Measurements from ENCODE around the gene KIF26B. TPM values are rescaled to one million over a fixed set of nuclear protein-coding genes. Genes with fewer than 3 reads are reported as not detected.

Gene KIF26B
- total RNA-seq (under 1 TPM in 3 of 5 donors, not detected in 2; 0.03 to 0.06 (median 0.05) TPM), total RNA-seq (0 to 0.80 (median 0.17) reads per million in 29 experiments)
- under 0.01 TPM for total RNA-seq (2013)

GRCh38 chr1:245154429-245155271 is at the start of gene KIF26B:
TSS of gene KIF26B (plus strand) at chr1:245154985. CDS start at chr1:245155425, 440 bp downstream.
- Histone ChIP-seq H3K4me3 (ENCODE audit: control insufficient read depth in 1 of 2, extremely low read depth in 1 of 2, low read length in 1 of 2) (peak within 1 kb of the TSS; percentile 42 to 90), H3K27ac (ENCODE audit: low read length) (no peak within 1 kb of the TSS), H3K36me3 (ENCODE audit: control insufficient read depth in 2 of 2, extremely low read depth in 1 of 2, insufficient read depth in 1 of 2, low read length in 1 of 2) (no peaks in the 10 kb centered on the region), H3K4me1 (ENCODE audit: control insufficient read depth in 1 of 2, extremely low read depth in 1 of 2, insufficient read depth in 2 of 2, low read length in 2 of 2) (peaks cover 3 to 38% of the 10 kb centered on the region in 2 experiments), H3K9me3 (no peaks in the 10 kb centered on the region), H3K27me3 (replicated peaks in 1 of 2; ENCODE audit: control insufficient read depth in 2 of 2, extremely low read depth in 1 of 2, insufficient read depth in 2 of 2, low read length in 1 of 2) (peaks cover 2 to 52% of the 10 kb centered on the region in 2 experiments)
- 1% methylated on average over 67 of the region's 83 CpGs for WGBS (ENCODE audit: insufficient coverage)
- H3K36me3 Mint-ChIP-seq = no peaks in the 10 kb centered on the region
- DNase-seq (peak in 5 of 35 experiments; percentile 6 to 32 (median 11)), ATAC-seq (replicated peaks in 1 of 4) (no peak)
- peaks cover 52 to 73% of the 10 kb centered on the region in 2 donors for H3K27me3 Mint-ChIP-seq
- no peak within 1 kb of the TSS for H3K27ac Mint-ChIP-seq
- H3K4me3 Mint-ChIP-seq = peak within 1 kb of the TSS; percentile 76 to 84 (median 79)
- peaks cover 0 to 2% (median 0%) of the 10 kb centered on the region in 3 donors for H3K9me3 Mint-ChIP-seq
- POLR2A ChIA-PET = interaction anchor here in 1 of 2 donors (0.6 kb wide), 1 partner anchor 1156 kb away, joined by 7 read pairs; no protein-coding TSS in a partner anchor
- H3K4me1 Mint-ChIP-seq = peaks cover 22 to 31% (median 27%) of the 10 kb centered on the region in 3 donors
- CTCF ChIA-PET = interaction anchor here in 1 of 2 donors (1.0 kb wide), 1 partner anchor 848 kb away, joined by 3 read pairs; no protein-coding TSS in a partner anchor

- DNase-seq (no peak), ATAC-seq (replicated peaks in 1 of 4) (no peak)
- Histone ChIP-seq H3K27me3 (replicated peaks in 1 of 2; ENCODE audit: control insufficient read depth in 2 of 2, extremely low read depth in 1 of 2, insufficient read depth in 2 of 2, low read length in 1 of 2) (peaks cover 0 to 7% of the 10 kb centered on the region in 2 experiments), H3K27ac (ENCODE audit: low read length) (no peak overlapping the region), H3K4me3 (ENCODE audit: control insufficient read depth in 1 of 2, extremely low read depth in 1 of 2, low read length in 1 of 2) (no peak overlapping the region), H3K4me1 (ENCODE audit: control insufficient read depth in 1 of 2, extremely low read depth in 1 of 2, insufficient read depth in 2 of 2, low read length in 2 of 2) (no peaks in the 10 kb centered on the region), H3K36me3 (ENCODE audit: control insufficient read depth in 2 of 2, extremely low read depth in 1 of 2, insufficient read depth in 1 of 2, low read length in 1 of 2) (no peaks in the 10 kb centered on the region), H3K9me3 (no peaks in the 10 kb centered on the region)
- Mint-ChIP-seq H3K27ac (no peak overlapping the region), H3K9me3 (no peaks in the 10 kb centered on the region), H3K4me1 (no peaks in the 10 kb centered on the region), H3K36me3 (no peaks in the 10 kb centered on the region), H3K4me3 (no peak overlapping the region), H3K27me3 (no peaks in the 10 kb centered on the region)
- CTCF ChIA-PET = interaction anchor here in 1 of 2 donors (0.7 kb wide), 1 partner anchor 253 kb away, joined by 3 read pairs; no protein-coding TSS in a partner anchor
- POLR2A ChIA-PET = no interaction called here
- WGBS (ENCODE audit: insufficient coverage) = no CpG with 5 or more reads among the region's 3 CpGs
Measured at GRCh38 chr1:245105042-245105441, 49.7 kb upstream of the KIF26B start.

- Mint-ChIP-seq H3K4me3 (no peak overlapping the region), H3K9me3 (no peaks in the 10 kb centered on the region), H3K4me1 (no peaks in the 10 kb centered on the region), H3K27me3 (no peaks in the 10 kb centered on the region), H3K27ac (no peak overlapping the region), H3K36me3 (no peaks in the 10 kb centered on the region)
- peaks cover 0 to 7% of the 10 kb centered on the region in 2 experiments for H3K27me3 ChIP-seq (replicated peaks in 1 of 2; ENCODE audit: control insufficient read depth in 2 of 2, extremely low read depth in 1 of 2, insufficient read depth in 2 of 2, low read length in 1 of 2)
- WGBS (ENCODE audit: insufficient coverage) = no CpG with 5 or more reads among the region's 5 CpGs
- no peaks in the 10 kb centered on the region for H3K36me3 ChIP-seq (ENCODE audit: control insufficient read depth in 2 of 2, extremely low read depth in 1 of 2, insufficient read depth in 1 of 2, low read length in 1 of 2)
- H3K4me1 ChIP-seq (ENCODE audit: control insufficient read depth in 1 of 2, extremely low read depth in 1 of 2, insufficient read depth in 2 of 2, low read length in 2 of 2) = no peaks in the 10 kb centered on the region
- no peak overlapping the region for H3K4me3 ChIP-seq (ENCODE audit: control insufficient read depth in 1 of 2, extremely low read depth in 1 of 2, low read length in 1 of 2)
- ATAC-seq (replicated peaks in 1 of 4) = no peak
- POLR2A ChIA-PET = no interaction called here
- no peaks in the 10 kb centered on the region for H3K9me3 ChIP-seq
- no peak overlapping the region for H3K27ac ChIP-seq (ENCODE audit: low read length)
- CTCF ChIA-PET = no interaction called here
- DNase-seq = no peak
Measured at GRCh38 chr1:245105815-245106410, 48.9 kb upstream of the KIF26B start.

- Histone ChIP-seq H3K27me3 (replicated peaks in 1 of 2; ENCODE audit: control insufficient read depth in 2 of 2, extremely low read depth in 1 of 2, insufficient read depth in 2 of 2, low read length in 1 of 2) (peaks cover 0 to 7% of the 10 kb centered on the region in 2 experiments), H3K4me1 (ENCODE audit: control insufficient read depth in 1 of 2, extremely low read depth in 1 of 2, insufficient read depth in 2 of 2, low read length in 2 of 2) (no peaks in the 10 kb centered on the region), H3K4me3 (ENCODE audit: control insufficient read depth in 1 of 2, extremely low read depth in 1 of 2, low read length in 1 of 2) (no peak overlapping the region), H3K27ac (ENCODE audit: low read length) (no peak overlapping the region), H3K9me3 (no peaks in the 10 kb centered on the region), H3K36me3 (ENCODE audit: control insufficient read depth in 2 of 2, extremely low read depth in 1 of 2, insufficient read depth in 1 of 2, low read length in 1 of 2) (no peaks in the 10 kb centered on the region)
- H3K36me3 Mint-ChIP-seq = no peaks in the 10 kb centered on the region
- DNase-seq = no peak
- CTCF ChIA-PET = no interaction called here
- no peak overlapping the region for H3K4me3 Mint-ChIP-seq
- no peaks in the 10 kb centered on the region for H3K4me1 Mint-ChIP-seq
- POLR2A ChIA-PET = no interaction called here
- no peaks in the 10 kb centered on the region for H3K27me3 Mint-ChIP-seq
- no peak overlapping the region for H3K27ac Mint-ChIP-seq
- H3K9me3 Mint-ChIP-seq = no peaks in the 10 kb centered on the region
- ATAC-seq (replicated peaks in 1 of 4) = no peak
- 94% methylated on average over 7 of the region's 7 CpGs for WGBS (ENCODE audit: insufficient coverage)
Measured at GRCh38 chr1:245107776-245108114, 47.0 kb upstream of the KIF26B start.

GRCh38 chr1:245108246-245108645 is 46.5 kb upstream of the KIF26B start:
- CTCF ChIA-PET = no interaction called here
- Histone ChIP-seq H3K4me3 (ENCODE audit: control insufficient read depth in 1 of 2, extremely low read depth in 1 of 2, low read length in 1 of 2) (no peak overlapping the region), H3K4me1 (ENCODE audit: control insufficient read depth in 1 of 2, extremely low read depth in 1 of 2, insufficient read depth in 2 of 2, low read length in 2 of 2) (no peaks in the 10 kb centered on the region), H3K27me3 (replicated peaks in 1 of 2; ENCODE audit: control insufficient read depth in 2 of 2, extremely low read depth in 1 of 2, insufficient read depth in 2 of 2, low read length in 1 of 2) (peaks cover 0 to 7% of the 10 kb centered on the region in 2 experiments), H3K36me3 (ENCODE audit: control insufficient read depth in 2 of 2, extremely low read depth in 1 of 2, insufficient read depth in 1 of 2, low read length in 1 of 2) (no peaks in the 10 kb centered on the region), H3K27ac (ENCODE audit: low read length) (no peak overlapping the region), H3K9me3 (no peaks in the 10 kb centered on the region)
- Mint-ChIP-seq H3K27me3 (no peaks in the 10 kb centered on the region), H3K9me3 (no peaks in the 10 kb centered on the region), H3K36me3 (no peaks in the 10 kb centered on the region), H3K4me3 (no peak overlapping the region), H3K4me1 (no peaks in the 10 kb centered on the region), H3K27ac (no peak overlapping the region)
- no peak for ATAC-seq (replicated peaks in 1 of 4)
- 69% methylated on average over 4 of the region's 4 CpGs for WGBS (ENCODE audit: insufficient coverage)
- no peak for DNase-seq
- POLR2A ChIA-PET = no interaction called here

- H3K9me3 ChIP-seq = no peaks in the 10 kb centered on the region
- Mint-ChIP-seq H3K4me1 (no peaks in the 10 kb centered on the region), H3K4me3 (no peak overlapping the region), H3K27me3 (no peaks in the 10 kb centered on the region), H3K27ac (no peak overlapping the region), H3K9me3 (no peaks in the 10 kb centered on the region), H3K36me3 (no peaks in the 10 kb centered on the region)
- ATAC-seq (replicated peaks in 1 of 4) (no peak), DNase-seq (no peak)
- ChIA-PET CTCF (no interaction called here), POLR2A (interaction anchor here in 1 of 2 donors (0.6 kb wide), 1 partner anchor 487 kb away, joined by 3 read pairs; no protein-coding TSS in a partner anchor)
- no peak overlapping the region for H3K4me3 ChIP-seq (ENCODE audit: control insufficient read depth in 1 of 2, extremely low read depth in 1 of 2, low read length in 1 of 2)
- no peak overlapping the region for H3K27ac ChIP-seq (ENCODE audit: low read length)
- no peaks in the 10 kb centered on the region for H3K36me3 ChIP-seq (ENCODE audit: control insufficient read depth in 2 of 2, extremely low read depth in 1 of 2, insufficient read depth in 1 of 2, low read length in 1 of 2)
- WGBS (ENCODE audit: insufficient coverage) = 77% methylated on average over 7 of the region's 7 CpGs
- no peaks in the 10 kb centered on the region for H3K4me1 ChIP-seq (ENCODE audit: control insufficient read depth in 1 of 2, extremely low read depth in 1 of 2, insufficient read depth in 2 of 2, low read length in 2 of 2)
- peaks cover 0 to 7% of the 10 kb centered on the region in 2 experiments for H3K27me3 ChIP-seq (replicated peaks in 1 of 2; ENCODE audit: control insufficient read depth in 2 of 2, extremely low read depth in 1 of 2, insufficient read depth in 2 of 2, low read length in 1 of 2)
Measured at GRCh38 chr1:245108909-245109308, 45.9 kb upstream of the KIF26B start.
